A172 (cell line): Measurements from ENCODE around the gene REC114. TPM values are rescaled to one million over a fixed set of nuclear protein-coding genes. Genes with fewer than 3 reads are reported as not detected.
"Not testable (repeated sequence)": the region's sequence is repeated elsewhere in the genome, so short reads cannot be mapped to it uniquely, and the experiment has no call there.

Source experiments
- DNase-seq: peaks from one replicate; pipeline ENCODE4 v3.0.0-alpha.2; 2015; ENCODE audit warnings: low spot score
- total RNA-seq: library from RNA; depleted of rRNA; stranded (reverse); fragments of >200 nt; shearing (Covaris generic); gene quantifications from 2 replicates; pipeline ENCODE4 v1.2.3, GENCODE V29; 2014; rRNA removed

Gene REC114
- total RNA-seq, result not detected in 2 replicates

GRCh38 chr15:73442968-73443367 is at the start of gene REC114:
TSS of gene REC114 (plus strand) at chr15:73443164. CDS start at chr15:73443186, 22 bp downstream.
- DNase-seq, result no peak

GRCh38 chr15:73393336-73393735 is 49.6 kb upstream of the REC114 start:
- DNase-seq, result no peak

- no peak for DNase-seq
Observed at GRCh38 chr15:73394782-73395181, 48.2 kb upstream of the REC114 start.

- no peak for DNase-seq
Observed at GRCh38 chr15:73395671-73396070, 47.3 kb upstream of the REC114 start.

GRCh38 chr15:73397461-73397860 is 45.5 kb upstream of the REC114 start:
- DNase-seq, result no peak

GRCh38 chr15:73398861-73399260 is 44.1 kb upstream of the REC114 start:
- DNase-seq, result no peak

- not testable (repeated sequence) for DNase-seq
Observed at GRCh38 chr15:73400222-73400621, 42.7 kb upstream of the REC114 start.

- peak; percentile 9 for DNase-seq
Observed at GRCh38 chr15:73403171-73403570, 39.8 kb upstream of the REC114 start.

GRCh38 chr15:73414876-73415275 is 28.1 kb upstream of the REC114 start:
- no peak for DNase-seq

GRCh38 chr15:73424506-73424905 is 18.5 kb upstream of the REC114 start:
- DNase-seq, result no peak

GRCh38 chr15:73425510-73425909 is 17.5 kb upstream of the REC114 start:
- DNase-seq, result no peak

- no peak for DNase-seq
Observed at GRCh38 chr15:73426323-73426994, 16.5 kb upstream of the REC114 start.

- DNase-seq, result not testable (repeated sequence)
Observed at GRCh38 chr15:73431329-73431728, 11.6 kb upstream of the REC114 start.

GRCh38 chr15:73433873-73434272 is 9.1 kb upstream of the REC114 start:
- no peak for DNase-seq

- DNase-seq, result no peak
Observed at GRCh38 chr15:73436613-73437012, 6.4 kb upstream of the REC114 start.

GRCh38 chr15:73437543-73438109 is 5.3 kb upstream of the REC114 start:
- no peak for DNase-seq

- no peak for DNase-seq
Observed at GRCh38 chr15:73438651-73439050, 4.3 kb upstream of the REC114 start.

GRCh38 chr15:73440571-73440970 is 2.4 kb upstream of the REC114 start:
- no peak for DNase-seq

GRCh38 chr15:73442421-73442820 is 543 bp upstream of the REC114 start:
- DNase-seq, result no peak

GRCh38 chr15:73447471-73447870 is 4.5 kb downstream of the REC114 start:
- not testable (repeated sequence) for DNase-seq

- not testable (repeated sequence) for DNase-seq
Observed at GRCh38 chr15:73448158-73448758, 5.3 kb downstream of the REC114 start.

GRCh38 chr15:73449980-73450379 is 7.0 kb downstream of the REC114 start:
- not testable (repeated sequence) for DNase-seq

GRCh38 chr15:73454096-73454495 is 11.1 kb downstream of the REC114 start:
- no peak for DNase-seq
